SJCRH30 (cell line): ENCODE measurements around the gene NPIPA2. TPM values are rescaled to one million over a fixed set of nuclear protein-coding genes. Genes with fewer than 3 reads are reported as not detected.
"Not testable (repeated sequence)": the region's sequence is repeated elsewhere in the genome, so short reads cannot be mapped to it uniquely, and the experiment has no call there.

ENCODE experiments used
- DNase-seq, 2 experiments: peaks; one replicate each; pipeline ENCODE4 v3.0.0-alpha.2; 2015 to 2020
- H3K27ac ChIP-seq: fragments of 250-450 bp; sonication (Bioruptor Pico); 2 replicates; pipeline ENCODE4 v1.5.1; 2020; ENCODE audit warnings: mild to moderate bottlenecking, moderate library complexity
- H3K27me3 ChIP-seq: fragments of 250-450 bp; sonication (Bioruptor Pico); 2 replicates; pipeline ENCODE4 v1.5.1; 2020; ENCODE audit warnings: mild to moderate bottlenecking, moderate library complexity
- H3K36me3 ChIP-seq: fragments of 250-450 bp; sonication (Bioruptor Pico); 2 replicates; pipeline ENCODE4 v1.5.1; 2020; ENCODE audit warnings: mild to moderate bottlenecking, moderate library complexity
- H3K4me1 ChIP-seq: fragments of 250-450 bp; sonication (Bioruptor Pico); 2 replicates; pipeline ENCODE4 v1.5.1; 2020; ENCODE audit warnings: mild to moderate bottlenecking, moderate library complexity
- H3K4me3 ChIP-seq: fragments of 250-450 bp; sonication (Bioruptor Pico); 2 replicates; pipeline ENCODE4 v1.5.1; 2020; ENCODE audit warnings: mild to moderate bottlenecking, moderate library complexity
- H3K9me3 ChIP-seq: fragments of 250-450 bp; sonication (Bioruptor Pico); replicated peaks from 2 replicates; pipeline ENCODE4 v1.5.1; 2020; ENCODE audit warnings: mild to moderate bottlenecking, moderate library complexity
- total RNA-seq: library from RNA; depleted of rRNA; stranded (reverse); fragments of >200 nt; shearing (Covaris generic); gene quantifications from 2 replicates; pipeline ENCODE4 v1.2.3, GENCODE V29; 2014; rRNA removed

The NPIPA2 gene
- total RNA-seq, 1 experiment from 2014 or later, result 0.71 TPM

DNA sequence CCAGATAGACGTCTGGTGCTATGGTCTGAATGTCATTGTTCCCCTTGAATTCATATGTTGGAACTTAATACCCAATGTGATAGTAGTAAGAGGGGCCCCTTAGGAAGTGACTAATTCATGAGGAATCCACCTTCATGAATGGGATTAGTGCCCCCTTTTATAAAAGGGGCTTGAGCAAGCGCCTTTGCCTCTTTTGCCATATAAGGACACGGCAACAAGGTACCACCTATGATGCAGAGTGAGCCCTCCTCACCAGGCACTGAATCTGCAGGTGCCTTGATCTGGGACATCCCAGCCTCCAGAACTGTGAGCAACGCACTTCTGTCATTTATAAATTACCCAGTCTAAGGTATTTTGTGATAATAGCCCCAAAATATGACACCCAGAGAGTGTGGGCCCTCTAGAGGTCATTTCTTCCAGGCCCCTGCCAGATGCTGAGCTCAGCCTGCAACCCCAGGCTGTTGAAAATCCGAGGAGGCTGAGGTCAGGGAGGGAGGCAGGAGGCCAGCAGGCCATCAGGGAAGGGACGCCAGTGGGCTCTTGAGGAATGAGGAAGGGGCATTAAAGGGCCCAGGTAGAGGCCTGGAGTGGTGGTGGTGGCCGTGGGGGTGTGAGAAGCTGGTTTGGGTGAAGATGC, 48.1 kb downstream of the NPIPA2 start:
- DNase-seq, H3K4me3 ChIP-seq, H3K27ac ChIP-seq, H3K36me3 ChIP-seq, H3K9me3 ChIP-seq, H3K4me1 ChIP-seq, H3K27me3 ChIP-seq: not testable (repeated sequence)

GRCh38 chr16:14792914-14793313, 50.6 kb downstream of the NPIPA2 start:
- not testable (repeated sequence) for H3K4me1 ChIP-seq, H3K9me3 ChIP-seq, H3K4me3 ChIP-seq, DNase-seq, H3K27me3 ChIP-seq, H3K27ac ChIP-seq, H3K36me3 ChIP-seq

DNA sequence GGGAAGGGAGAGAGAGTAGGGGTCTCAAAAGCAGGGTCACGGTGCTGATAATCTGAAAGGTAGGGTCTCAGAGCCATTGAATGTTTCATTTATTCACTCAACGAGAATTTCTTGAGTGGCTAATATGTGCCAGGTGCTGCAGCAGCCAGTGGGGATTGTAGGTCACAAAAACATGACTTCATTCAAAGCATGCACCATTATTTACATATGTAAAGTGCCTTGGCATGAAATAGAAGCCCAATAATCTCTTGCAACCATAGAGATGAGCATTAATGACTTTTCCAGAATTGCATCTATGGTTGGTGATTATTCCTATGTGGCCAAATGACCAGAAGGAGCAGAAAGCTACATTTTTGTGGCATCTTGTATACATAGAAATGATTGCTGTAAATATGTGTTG, 55.2 kb downstream of the NPIPA2 start:
- DNase-seq, H3K27ac ChIP-seq: not testable (repeated sequence)

GRCh38 chr16:14803577-14803976, 61.2 kb downstream of the NPIPA2 start:
- H3K4me3 ChIP-seq, H3K27ac ChIP-seq, H3K36me3 ChIP-seq, H3K4me1 ChIP-seq, H3K27me3 ChIP-seq, H3K9me3 ChIP-seq, DNase-seq: not testable (repeated sequence)

More for the DNA sequence above, 55.2 kb downstream of the NPIPA2 start:
- H3K4me3 ChIP-seq, H3K36me3 ChIP-seq, H3K9me3 ChIP-seq, H3K27me3 ChIP-seq, H3K4me1 ChIP-seq: not testable (repeated sequence)

DNA sequence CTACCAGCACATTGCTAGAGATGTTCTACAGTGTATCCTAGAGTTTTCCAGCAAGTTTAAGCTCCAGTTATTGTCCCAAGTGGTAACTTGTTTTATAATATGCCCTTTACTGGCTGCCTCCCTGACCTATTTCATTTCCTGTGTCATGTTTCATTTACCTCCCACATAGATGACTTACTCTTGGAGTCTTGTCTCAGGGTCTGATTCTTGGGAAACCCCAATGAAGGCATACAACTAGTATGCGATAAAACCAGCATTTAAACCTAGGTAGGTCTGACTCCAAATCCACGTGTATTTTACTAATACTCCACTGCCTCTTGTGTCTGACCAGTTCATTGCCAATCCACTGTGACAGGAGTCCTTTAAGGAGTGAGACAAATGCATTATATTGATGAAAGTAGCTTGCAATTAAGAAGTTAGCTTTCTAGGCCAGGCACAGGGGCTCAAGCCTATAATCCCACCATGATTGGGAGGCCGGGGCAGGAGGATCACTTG, 64.9 kb downstream of the NPIPA2 start:
- H3K36me3 ChIP-seq, H3K9me3 ChIP-seq, H3K27me3 ChIP-seq, H3K4me1 ChIP-seq, H3K4me3 ChIP-seq, H3K27ac ChIP-seq, DNase-seq: not testable (repeated sequence)

DNA sequence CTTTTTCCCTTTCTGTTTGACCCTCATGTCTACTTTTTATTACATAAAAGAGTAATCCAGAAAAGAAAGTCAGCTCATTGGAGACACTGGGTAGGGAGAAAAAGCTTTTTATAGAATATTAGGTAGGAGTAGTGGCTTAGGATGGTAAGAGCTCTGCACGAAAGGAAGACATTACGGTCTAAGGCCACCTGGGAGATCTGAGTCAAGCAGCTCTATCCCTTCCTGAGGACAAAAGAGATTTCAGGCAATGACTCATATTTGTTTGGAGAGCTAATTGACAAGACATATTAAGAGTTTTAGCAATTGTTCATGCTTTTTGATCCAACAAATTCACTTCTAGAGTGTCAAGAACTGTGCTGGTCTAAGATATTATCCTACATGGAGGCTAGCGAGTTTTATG, 71.6 kb downstream of the NPIPA2 start:
- DNase-seq, H3K27ac ChIP-seq, H3K9me3 ChIP-seq, H3K27me3 ChIP-seq, H3K4me1 ChIP-seq, H3K36me3 ChIP-seq, H3K4me3 ChIP-seq: not testable (repeated sequence)

Other genes starting within 250 kb of the NPIPA2 start
- 31.0 and 31.9 TPM in 2 replicates for gene PARN, start 112.3 kb upstream of the NPIPA2 start, total RNA-seq
- 63.5 and 71.4 TPM in 2 replicates for gene BFAR, start 109.6 kb upstream of the NPIPA2 start, total RNA-seq
- gene PLA2G10, start 48.2 kb upstream of the NPIPA2 start, total RNA-seq, result not detected in 2 replicates
- gene NPIPA3, start 39.1 kb upstream of the NPIPA2 start, total RNA-seq, result 1.8 and 3.2 TPM in 2 replicates
- gene NOMO1, start 91.2 kb downstream of the NPIPA2 start, total RNA-seq, result 115 and 132 TPM in 2 replicates
- gene NPIPA1, start 194.9 kb downstream of the NPIPA2 start, total RNA-seq, result 29.2 and 36.8 TPM in 2 replicates
- 37.5 and 48.7 TPM in 2 replicates for gene PDXDC1, start 232.5 kb downstream of the NPIPA2 start, total RNA-seq